GM12878 (cell line): ENCODE data around the gene FSTL4. TPM values are rescaled to one million over a fixed set of nuclear protein-coding genes. Genes with fewer than 3 reads are reported as not detected.

Source experiments
- ATAC-seq: fragments of 200-7000 bp; cut with Tn5 transposase; 3 replicates; pipeline ENCODE4 v1.9.1; 2020; ENCODE audit warnings: mild to moderate bottlenecking, moderate library complexity
- BruUV-seq: library from RNA; stranded (reverse); fragments of 400-500 nt; replicated peaks from 2 replicates; lab custom pipeline; 2021; lab: Mats Ljungman, UMichigan
- CTCF ChIA-PET: fragments of 300-600 bp; sonication (Branson Sonifier 250); formaldehyde crosslinking; extraction: SDS; loops from one replicate; lab custom pipeline; 2021; ENCODE audit warnings: inconsistent platforms; lab: Yijun Ruan, JAX
- POLR2A ChIA-PET: fragments of 350-600 bp; formaldehyde crosslinking; extraction: SDS; loops from one replicate; lab custom pipeline; 2021; ENCODE audit warnings: inconsistent platforms; lab: Charles Lee
- RAD21 ChIA-PET: fragments of 300-600 bp; sonication (Branson Sonifier 250); formaldehyde crosslinking; loops from one replicate; lab custom pipeline; 2023; ENCODE audit warnings: antibody characterized with exemption; ENCODE audit not compliant: unreplicated experiment; lab: Charles Lee
- SMC1A ChIA-PET: fragments of 300-600 bp; sonication (Branson Sonifier 250); formaldehyde crosslinking; loops from one replicate; lab custom pipeline; 2023; ENCODE audit not compliant: unreplicated experiment, uncharacterized antibody; lab: Charles Lee
- DNase-seq: peaks from one replicate; pipeline ENCODE4 v3.0.0-alpha.2; 2011; ENCODE audit warnings: low read depth, low spot score
- FAIRE-seq: peaks from 3 replicates; lab custom pipeline; 2011; peaks lifted over from hg19 to GRCh38; lab: Jason Lieb, UNC
- H2AFZ ChIP-seq: 2 replicates; pipeline ENCODE4 v1.6.0; 2011; ENCODE audit warnings: low read depth, low read length, control low read depth; ENCODE audit not compliant: control insufficient read depth
- H3K27ac ChIP-seq: 2 replicates; pipeline ENCODE4 v1.5.1; 2011; ENCODE audit warnings: control low read depth; ENCODE audit not compliant: control insufficient read depth, insufficient read depth
- H3K27me3 ChIP-seq, 2 experiments: replicated peaks in 1 of 2; 2 replicates each; pipeline versions ENCODE4 v1.6.0 to v1.6.1; 2011; ENCODE audit warnings: low read length in 1 of 2; ENCODE audit not compliant: control insufficient read depth in 2 of 2, insufficient read depth in 2 of 2
- H3K36me3 ChIP-seq, 2 experiments: 2 replicates each; pipeline ENCODE4 v1.5.1; 2011; ENCODE audit warnings: low read length in 1 of 2; ENCODE audit not compliant: control insufficient read depth in 2 of 2, insufficient read depth in 2 of 2
- H3K4me1 ChIP-seq: 2 replicates; pipeline ENCODE4 v1.6.1; 2011; ENCODE audit warnings: mild to moderate bottlenecking, low read length, moderate library complexity, mixed read lengths; ENCODE audit not compliant: control insufficient read depth, insufficient read depth
- H3K4me2 ChIP-seq: 2 replicates; pipeline ENCODE4 v1.6.0; 2011; ENCODE audit warnings: control low read depth; ENCODE audit not compliant: control insufficient read depth, insufficient read depth
- H3K4me3 ChIP-seq: fragments of 200-600 bp; sonication (generic); 2 replicates; pipeline ENCODE4 v1.5.1; 2016
- H3K79me2 ChIP-seq: 2 replicates; pipeline ENCODE4 v1.6.0; 2011; ENCODE audit warnings: low read length; ENCODE audit not compliant: control insufficient read depth, insufficient read depth
- H3K9ac ChIP-seq: 2 replicates; pipeline ENCODE4 v1.8.0; 2011; ENCODE audit warnings: low read length, control low read depth, mixed read lengths; ENCODE audit not compliant: control insufficient read depth, insufficient read depth
- H3K9me3 ChIP-seq: replicated peaks from 3 replicates; pipeline ENCODE4 v1.5.1; 2011; ENCODE audit warnings: mild to moderate bottlenecking, low read length; ENCODE audit not compliant: control insufficient read depth, insufficient read depth
- H4K20me1 ChIP-seq: 2 replicates; pipeline ENCODE4 v1.6.0; 2011; ENCODE audit not compliant: control insufficient read depth, insufficient read depth
- ASH2L ChIP-seq: fragments of 300-600, 200-600 bp; sonication (generic); IDR thresholded peaks from 2 replicates; pipeline ENCODE4 v1.6.1; 2017; ENCODE audit warnings: low read depth, mild to moderate bottlenecking, borderline replicate concordance
- GABPA ChIP-seq: IDR thresholded peaks from 2 replicates; pipeline ENCODE4 v1.6.1; 2014; ENCODE audit warnings: antibody characterized with exemption, low read depth, mild to moderate bottlenecking, inconsistent platforms
- HCFC1 ChIP-seq: fragments of 150-350 bp; IDR thresholded peaks from 2 replicates; pipeline ENCODE4 v1.6.1; 2014; ENCODE audit warnings: low read length
- IKZF2 ChIP-seq, 2 experiments: fragments of 450-650 bp; IDR thresholded peaks; 2 replicates each; pipeline ENCODE4 v1.6.1; 2017; ENCODE audit warnings: mild to moderate bottlenecking in 2 of 2, moderate library complexity in 2 of 2
- MTA2 ChIP-seq: fragments of 450-650 bp; IDR thresholded peaks from 2 replicates; pipeline ENCODE4 v1.6.1; 2016; ENCODE audit warnings: low read depth, mild to moderate bottlenecking, moderate library complexity
- MXI1 ChIP-seq: fragments of 150-350 bp; IDR thresholded peaks from 2 replicates; pipeline ENCODE4 v1.6.1; 2011; ENCODE audit warnings: low read depth, mild to moderate bottlenecking, inconsistent platforms, low read length, improper control_type of control experiment
- MYB ChIP-seq: fragments of 150-350 bp; IDR thresholded peaks from 2 replicates; pipeline ENCODE4 v1.6.1; 2014; ENCODE audit warnings: mild to moderate bottlenecking, low read depth, low read length, borderline replicate concordance
- NFIC ChIP-seq: IDR thresholded peaks from 2 replicates; pipeline ENCODE4 v1.6.1; 2012; ENCODE audit warnings: low read depth, mild to moderate bottlenecking, inconsistent platforms, low read length, moderate library complexity
- RELA ChIP-seq: fragments of 450-650 bp; IDR thresholded peaks from 2 replicates; pipeline ENCODE4 v1.8.0; 2014; ENCODE audit warnings: borderline replicate concordance; ENCODE audit not compliant: partially characterized antibody
- TCF7 ChIP-seq: IDR thresholded peaks from 2 replicates; pipeline ENCODE4 v1.6.1; 2014; ENCODE audit warnings: antibody characterized with exemption, borderline replicate concordance
- WGBS: methylation state at CpG from one replicate; pipeline ENCODE4 v1.1.6; 2016; ENCODE audit warnings: low lambda C conversion rate; ENCODE audit not compliant: insufficient replicate concordance, insufficient coverage; ENCODE audit errors: missing lambda C conversion rate; 5-methylcytosine and 5-hydroxymethylcytosine counted together
- in situ Hi-C: fragments of 300-500 bp; cut with MboI; formaldehyde crosslinking; loops from 9 replicates; pipeline ENCODE4 v1.14.3; 2018; ENCODE audit warnings: mixed read lengths
- intact Hi-C: fragments of 100-400 bp; cut with micrococcal nuclease; formaldehyde crosslinking; loops from one replicate; pipeline ENCODE4 v1.14.2; 2022; ENCODE audit not compliant: unreplicated experiment
- polyA plus RNA-seq, 11 experiments: library from polyadenylated mRNA; depleted of rRNA in 4 of 11; unstranded in 6 of 11; stranded (reverse) in 5 of 11; fragments of >200 nt; fragmentation: Nextera tagmentation in 4 of 11; fragmentation: Illumina TruSeq in 1 of 11; extraction: Ambion mirVana in 4 of 11; extraction: Trizol in 1 of 11; gene quantifications; 1 replicate in 1 of 11; 2 replicates in 10 of 11; pipeline versions ENCODE4 v1.2.1 to v1.2.3, GENCODE V29; 2011 to 2016; ENCODE audit warnings: inconsistent platforms in 2 of 11, missing spikeins in 2 of 11, low read depth in 1 of 11
- total RNA-seq, 4 experiments: library from RNA; depleted of rRNA in 3 of 4; stranded (reverse); fragments of >200 nt in 3 of 4; fragmentation: Illumina TruSeq in 1 of 4; extraction: Trizol in 1 of 4; gene quantifications; 2 replicates each; pipeline versions ENCODE4 v1.2.1 to v1.2.3, GENCODE V29; 2013 to 2021
- TF ChIP-seq, protein P1 (sequence below): fragments of 150-350 bp; IDR thresholded peaks from 2 replicates; pipeline ENCODE4 v1.6.1; 2016; ENCODE audit warnings: low read depth, low read length
- TF ChIP-seq, protein P2 (sequence below): IDR thresholded peaks from 2 replicates; pipeline ENCODE4 v1.6.1; 2011; ENCODE audit warnings: borderline replicate concordance, low read depth, mild to moderate bottlenecking, moderate library complexity, low read length; ENCODE audit not compliant: insufficient read depth, poor library complexity, severe bottlenecking

FSTL4 gene
- total and polyA plus RNA-seq, 10 of the 15 experiments (the other 5 are each of a cell fraction or from before 2014, with no cell fraction given): 0.01 to 0.79 (median 0.21) TPM; not detected in 6

- no peak for FAIRE-seq
- in situ Hi-C loops: no loop called here
These were observed 145.6 kb downstream of the FSTL4 start for GRCh38 chr5:133466556-133467334.

GRCh38 chr5:133464013-133464412 lies 148.3 kb downstream of the FSTL4 start:
- DNase-seq: no peak
- in situ Hi-C loops (loop anchor here (5.0 kb wide), 1 partner anchor 352 kb away; no protein-coding TSS in a partner anchor), intact Hi-C loops (no loop called here)
- H3K9ac ChIP-seq: no peak overlapping the region
- no peak for FAIRE-seq
- H3K4me1 ChIP-seq: no peaks in the 10 kb centered on the region
- H3K79me2 ChIP-seq: no peaks in the 10 kb centered on the region
- ChIA-PET RAD21 (no interaction called here), SMC1A (no interaction called here), POLR2A (no interaction called here), CTCF (interaction anchor here (1.2 kb wide), 1 partner anchor 40 kb away, joined by 4 read pairs; no protein-coding TSS in a partner anchor)
- H4K20me1 ChIP-seq: no peaks in the 10 kb centered on the region; the same call in 1 of the 2 replicates
- no peak overlapping the region for H3K4me2 ChIP-seq
- H3K4me3 ChIP-seq: no peak overlapping the region
- no peak overlapping the region for H2AFZ ChIP-seq
- BruUV-seq: no TSS peak
- no peaks in the 10 kb centered on the region for H3K9me3 ChIP-seq
- H3K36me3 ChIP-seq: no peaks in the 10 kb centered on the region
- H3K27ac ChIP-seq: no peak overlapping the region
- WGBS: 46% methylated on average over 6 of the region's 6 CpGs
- no peaks in the 10 kb centered on the region for H3K27me3 ChIP-seq
- no peak for ATAC-seq
- no peak for TF ChIP-seq ASH2L
- no peak for TF ChIP-seq HCFC1
- no peak for TF ChIP-seq RELA
- no peak for TF ChIP-seq IKZF2 (IDR thresholded peaks at IDR 0.05)
- no peak for TF ChIP-seq TCF7
- TF ChIP-seq, protein P1, sequence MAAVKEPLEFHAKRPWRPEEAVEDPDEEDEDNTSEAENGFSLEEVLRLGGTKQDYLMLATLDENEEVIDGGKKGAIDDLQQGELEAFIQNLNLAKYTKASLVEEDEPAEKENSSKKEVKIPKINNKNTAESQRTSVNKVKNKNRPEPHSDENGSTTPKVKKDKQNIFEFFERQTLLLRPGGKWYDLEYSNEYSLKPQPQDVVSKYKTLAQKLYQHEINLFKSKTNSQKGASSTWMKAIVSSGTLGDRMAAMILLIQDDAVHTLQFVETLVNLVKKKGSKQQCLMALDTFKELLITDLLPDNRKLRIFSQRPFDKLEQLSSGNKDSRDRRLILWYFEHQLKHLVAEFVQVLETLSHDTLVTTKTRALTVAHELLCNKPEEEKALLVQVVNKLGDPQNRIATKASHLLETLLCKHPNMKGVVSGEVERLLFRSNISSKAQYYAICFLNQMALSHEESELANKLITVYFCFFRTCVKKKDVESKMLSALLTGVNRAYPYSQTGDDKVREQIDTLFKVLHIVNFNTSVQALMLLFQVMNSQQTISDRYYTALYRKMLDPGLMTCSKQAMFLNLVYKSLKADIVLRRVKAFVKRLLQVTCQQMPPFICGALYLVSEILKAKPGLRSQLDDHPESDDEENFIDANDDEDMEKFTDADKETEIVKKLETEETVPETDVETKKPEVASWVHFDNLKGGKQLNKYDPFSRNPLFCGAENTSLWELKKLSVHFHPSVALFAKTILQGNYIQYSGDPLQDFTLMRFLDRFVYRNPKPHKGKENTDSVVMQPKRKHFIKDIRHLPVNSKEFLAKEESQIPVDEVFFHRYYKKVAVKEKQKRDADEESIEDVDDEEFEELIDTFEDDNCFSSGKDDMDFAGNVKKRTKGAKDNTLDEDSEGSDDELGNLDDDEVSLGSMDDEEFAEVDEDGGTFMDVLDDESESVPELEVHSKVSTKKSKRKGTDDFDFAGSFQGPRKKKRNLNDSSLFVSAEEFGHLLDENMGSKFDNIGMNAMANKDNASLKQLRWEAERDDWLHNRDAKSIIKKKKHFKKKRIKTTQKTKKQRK: no peak
- TF ChIP-seq GABPA: no peak
- no peak for TF ChIP-seq MYB
- TF ChIP-seq MXI1: no peak
- no peak for TF ChIP-seq MTA2

More at GRCh38 chr5:133466556-133467334, 145.6 kb downstream of the FSTL4 start:
- intact Hi-C loops: no loop called here
- no peak overlapping the region for H3K4me3 ChIP-seq
- CTCF ChIA-PET: no interaction called here
- H3K9ac ChIP-seq: no peak overlapping the region
- BruUV-seq: no TSS peak
- TF ChIP-seq RELA (no peak), NFIC (0 out of 2 replicates have a peak, but pooled peaks have one; percentile 17)
- TF ChIP-seq, protein P2, sequence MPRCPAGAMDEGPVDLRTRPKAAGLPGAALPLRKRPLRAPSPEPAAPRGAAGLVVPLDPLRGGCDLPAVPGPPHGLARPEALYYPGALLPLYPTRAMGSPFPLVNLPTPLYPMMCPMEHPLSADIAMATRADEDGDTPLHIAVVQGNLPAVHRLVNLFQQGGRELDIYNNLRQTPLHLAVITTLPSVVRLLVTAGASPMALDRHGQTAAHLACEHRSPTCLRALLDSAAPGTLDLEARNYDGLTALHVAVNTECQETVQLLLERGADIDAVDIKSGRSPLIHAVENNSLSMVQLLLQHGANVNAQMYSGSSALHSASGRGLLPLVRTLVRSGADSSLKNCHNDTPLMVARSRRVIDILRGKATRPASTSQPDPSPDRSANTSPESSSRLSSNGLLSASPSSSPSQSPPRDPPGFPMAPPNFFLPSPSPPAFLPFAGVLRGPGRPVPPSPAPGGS: peak; percentile 49
- H3K4me1 ChIP-seq: no peaks in the 10 kb centered on the region
- DNase-seq (no peak), ATAC-seq (no peak)
- 49% methylated on average over 5 of the region's 5 CpGs for WGBS
- H3K36me3 ChIP-seq: no peaks in the 10 kb centered on the region
- no peaks in the 10 kb centered on the region; the same call in 1 of the 2 replicates for H4K20me1 ChIP-seq
- no peaks in the 10 kb centered on the region for H3K9me3 ChIP-seq
- POLR2A ChIA-PET: no interaction called here
- H3K27ac ChIP-seq: no peak overlapping the region
- H3K27me3 ChIP-seq: no peaks in the 10 kb centered on the region
- no peak overlapping the region for H3K4me2 ChIP-seq
- SMC1A ChIA-PET: no interaction called here
- RAD21 ChIA-PET: no interaction called here
- no peak overlapping the region for H2AFZ ChIP-seq
- H3K79me2 ChIP-seq: no peaks in the 10 kb centered on the region
